GM19452 (cell line): ENCODE measurements around the gene INO80B.
"Not testable (repeated sequence)": the region's sequence is repeated elsewhere in the genome, so short reads cannot be mapped to it uniquely, and the experiment has no call there.

Experiments
- ATAC-seq: cut with Tn5 transposase; IDR thresholded peaks from one replicate; pipeline ENCODE4 v1.9.1; 2021; ENCODE audit not compliant: unreplicated experiment

Gene INO80B

DNA sequence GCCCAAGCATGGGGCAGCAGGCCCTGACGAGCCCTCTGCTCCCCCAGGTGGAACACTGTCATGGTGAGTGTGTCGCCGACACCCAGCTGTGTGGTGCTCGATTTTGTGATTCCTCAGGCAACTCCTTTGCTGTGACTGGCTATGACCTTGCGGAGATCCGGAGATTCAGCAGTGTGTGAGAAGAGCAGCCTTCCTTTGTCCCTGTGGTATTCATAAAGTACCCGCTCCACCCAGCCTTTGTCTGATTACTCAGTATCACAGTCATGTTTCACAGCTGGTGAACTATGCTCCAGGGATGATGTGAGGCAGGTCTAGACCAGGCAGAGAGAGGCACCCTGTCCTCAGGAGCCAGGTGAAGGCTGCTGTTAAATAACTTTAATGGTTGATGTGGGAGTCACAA lies 29.4 kb upstream of the INO80B start:
- ATAC-seq = no peak

DNA sequence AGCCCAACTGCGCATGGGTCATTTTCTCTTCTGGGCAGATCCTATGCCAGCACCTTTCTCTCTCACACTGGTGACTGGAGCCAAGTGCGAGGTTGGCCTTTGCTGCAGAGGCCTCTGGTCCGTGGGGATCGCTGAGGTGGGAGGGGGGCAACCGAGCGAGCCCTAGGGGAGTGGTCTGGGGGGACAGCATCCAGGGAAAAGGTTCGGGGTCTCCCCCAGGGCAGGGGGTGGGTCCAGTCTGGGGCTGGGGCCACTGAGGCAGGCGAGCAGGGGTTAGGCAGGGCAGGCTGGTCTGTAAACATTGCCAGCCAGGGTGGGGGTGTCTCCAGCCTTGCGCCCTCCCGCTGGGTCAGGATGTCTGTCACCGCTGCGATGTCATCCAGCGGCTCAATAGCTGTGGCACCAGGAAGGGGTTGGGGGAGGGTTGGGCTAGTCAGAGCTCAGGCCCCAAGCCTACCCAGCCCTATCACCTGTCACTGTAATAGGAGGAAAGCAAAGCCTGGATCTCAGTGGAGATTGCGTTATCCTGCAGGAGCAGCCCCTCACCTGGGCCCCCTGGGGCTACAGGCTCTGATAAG lies 28.6 kb upstream of the INO80B start:
- no peak for ATAC-seq

DNA sequence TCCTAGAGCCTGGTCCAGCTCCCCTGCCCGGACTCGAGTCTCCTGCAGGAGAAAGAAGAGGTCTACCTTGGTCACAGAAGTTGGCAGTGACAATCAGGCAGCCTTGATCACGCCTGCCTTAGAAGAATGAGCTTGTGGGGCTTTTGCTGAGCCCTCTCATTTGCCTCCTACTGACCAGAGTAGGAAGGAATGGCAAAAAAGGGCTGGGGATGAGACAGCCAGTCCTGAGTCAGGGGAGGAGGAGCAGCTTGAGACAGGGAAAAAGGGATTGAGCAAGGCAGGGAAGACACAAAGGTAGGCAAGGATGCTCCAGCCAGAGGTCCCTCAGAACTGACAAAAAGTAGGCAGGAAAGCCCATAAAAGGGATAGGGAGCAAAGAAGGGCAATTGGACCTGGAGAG lies 27.3 kb upstream of the INO80B start:
- ATAC-seq = no peak

DNA sequence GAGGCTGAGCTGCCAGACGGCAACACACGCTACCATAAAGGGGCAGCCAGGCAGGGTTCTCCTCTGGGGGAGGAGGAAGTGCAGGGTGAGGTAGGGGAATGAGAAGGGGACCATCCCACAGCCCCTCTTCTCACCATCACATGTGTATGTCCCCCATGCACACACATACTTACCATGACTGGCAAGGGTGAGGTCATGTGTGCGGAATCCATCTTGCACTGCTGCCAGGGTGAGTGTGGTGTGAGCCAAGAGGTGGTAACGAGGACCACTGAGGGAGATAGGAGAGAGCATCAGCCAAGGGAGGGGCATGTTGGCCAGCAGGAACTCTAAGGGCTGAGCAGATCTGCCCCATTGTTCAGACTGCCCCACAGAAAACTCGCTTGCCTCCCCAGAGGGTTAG lies 26.2 kb upstream of the INO80B start:
- no peak for ATAC-seq

DNA sequence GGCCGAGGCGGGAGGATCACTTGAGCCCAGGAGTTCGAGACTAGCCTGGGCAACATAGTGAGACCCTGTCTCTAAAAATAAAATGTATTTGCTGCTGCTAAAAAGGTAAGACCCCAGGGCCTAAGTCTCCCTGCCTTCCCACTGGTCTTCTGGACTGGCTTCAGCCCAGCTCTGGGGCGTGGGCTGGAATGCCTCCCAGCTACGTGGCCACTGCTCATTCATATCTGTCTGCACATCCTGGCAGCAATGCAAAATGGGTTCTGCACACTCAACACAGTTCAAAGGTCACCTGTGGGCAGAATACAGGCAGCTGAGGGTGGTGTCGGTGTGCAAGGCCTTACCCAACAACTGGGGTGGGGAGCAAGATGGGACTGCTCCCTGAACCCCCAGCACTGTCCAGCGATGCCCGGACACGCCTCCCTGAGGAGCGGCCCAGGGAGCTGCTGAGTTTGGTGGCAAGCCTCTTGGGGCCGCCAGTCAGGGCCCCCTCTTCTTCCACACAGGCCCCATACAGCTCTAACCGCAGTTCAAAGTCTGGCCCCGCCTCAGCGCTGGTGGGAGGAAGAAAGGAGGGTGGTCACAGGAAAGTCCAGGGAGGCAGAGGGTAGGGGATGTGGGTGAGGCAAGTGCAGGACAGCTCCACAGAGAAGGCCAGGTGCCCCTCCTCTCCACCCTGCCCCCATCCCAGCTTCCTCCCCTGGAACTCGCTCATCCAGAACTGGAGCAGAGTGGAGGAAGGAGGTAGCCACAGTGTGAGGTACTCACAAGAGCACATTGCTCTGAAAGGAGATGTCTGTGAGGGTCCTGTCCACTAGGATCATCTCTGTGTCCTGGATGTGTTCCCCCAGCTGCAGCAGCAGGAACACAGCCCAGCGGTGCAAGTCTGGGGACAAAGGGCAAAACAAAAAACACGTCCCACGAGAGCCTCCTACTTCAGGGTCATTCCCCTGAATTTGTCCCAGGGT lies 25.1 kb upstream of the INO80B start:
- ATAC-seq = no peak

DNA sequence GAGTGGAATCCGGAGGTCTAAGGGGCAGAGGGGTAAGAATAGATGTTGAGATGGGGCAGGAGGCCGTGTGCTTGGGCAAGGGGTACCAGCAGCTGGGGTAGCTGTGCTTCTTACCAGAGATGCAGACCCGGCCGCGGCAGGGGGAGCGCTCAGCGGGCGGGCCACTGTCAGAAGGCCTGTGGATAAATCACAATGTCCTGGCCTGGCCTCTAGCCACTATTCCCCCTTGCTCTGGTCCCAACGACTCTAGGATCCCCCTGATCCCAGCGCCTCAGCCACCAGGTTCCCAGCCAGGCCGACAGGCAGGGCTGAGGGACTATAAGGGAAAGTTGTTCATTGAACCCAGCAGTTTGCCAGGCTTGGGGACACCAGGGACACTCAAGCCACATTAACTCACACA lies 24.4 kb upstream of the INO80B start:
- no peak for ATAC-seq

DNA sequence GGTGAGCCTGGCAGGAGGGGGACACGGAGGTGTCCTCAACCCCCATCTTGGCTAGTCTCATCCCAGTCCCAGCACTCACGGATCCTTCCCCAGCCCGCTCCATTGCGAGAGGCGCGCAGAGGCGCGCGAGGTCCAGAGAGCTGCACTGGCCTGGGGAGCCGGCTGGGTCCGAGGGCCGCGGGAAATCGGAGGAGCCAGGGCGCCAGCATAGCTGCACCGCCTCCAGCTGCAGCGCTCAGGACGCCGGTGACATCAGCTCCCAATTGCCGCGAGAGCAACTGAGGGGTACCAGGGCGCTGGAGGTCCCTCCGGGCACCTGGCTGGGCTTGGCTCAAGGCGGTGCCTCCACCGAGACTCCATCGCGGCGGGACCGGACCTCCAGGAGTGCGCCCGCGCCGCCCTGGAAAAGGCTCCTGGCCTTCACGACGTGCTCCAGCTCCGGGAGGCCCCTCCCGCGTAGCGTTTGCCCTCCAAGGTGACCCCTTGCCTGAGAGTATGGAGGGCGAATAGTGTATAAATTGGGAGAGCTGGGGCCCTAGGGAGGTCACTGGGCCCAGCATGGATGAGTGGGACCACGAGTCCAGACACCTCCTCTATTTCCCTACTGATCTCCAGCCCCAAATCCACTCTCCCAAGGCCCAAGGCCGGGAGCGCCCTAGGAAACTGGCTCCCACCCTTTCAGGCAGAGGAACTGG lies 18.6 kb upstream of the INO80B start:
- ATAC-seq = no peak

DNA sequence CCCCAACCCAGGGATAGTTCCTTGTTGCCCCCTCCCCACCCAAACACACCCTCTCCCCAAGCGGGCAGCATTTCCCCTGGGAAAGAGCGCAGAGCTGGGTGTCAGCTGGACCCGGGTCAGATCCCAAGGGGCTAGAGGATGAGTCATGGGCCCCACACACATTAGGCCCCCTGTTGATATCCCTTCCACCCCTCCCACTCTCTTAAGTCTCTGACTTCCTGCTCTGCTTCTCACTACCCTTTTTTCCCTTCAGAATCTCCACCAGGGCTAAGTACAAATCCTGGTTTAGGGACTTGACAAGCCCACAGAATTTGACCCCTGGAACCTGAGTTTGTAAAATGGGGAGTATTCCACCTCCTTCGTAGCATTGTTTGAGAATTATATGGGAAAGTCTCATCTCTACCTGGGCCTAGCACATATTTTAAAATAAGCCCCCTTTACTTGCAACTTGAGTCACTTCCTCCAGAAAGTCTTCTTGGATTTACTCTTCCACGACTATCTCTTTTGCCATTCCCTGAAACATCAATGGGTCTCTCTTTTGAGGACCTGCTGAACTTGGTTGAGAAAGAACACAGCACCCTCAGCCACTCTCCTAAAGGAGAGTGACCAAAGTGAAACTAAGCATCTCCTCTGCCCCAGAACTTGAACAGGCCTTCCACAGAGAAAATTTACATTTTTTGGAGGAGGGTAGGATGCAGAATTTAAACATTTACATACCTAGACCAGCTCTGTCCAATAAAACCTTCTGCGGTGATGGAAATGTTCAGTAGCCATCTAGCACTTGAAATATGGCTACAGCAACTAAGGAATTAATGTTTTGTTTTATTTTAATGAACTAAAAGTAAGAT lies 17.8 kb upstream of the INO80B start:
- ATAC-seq = no peak

DNA sequence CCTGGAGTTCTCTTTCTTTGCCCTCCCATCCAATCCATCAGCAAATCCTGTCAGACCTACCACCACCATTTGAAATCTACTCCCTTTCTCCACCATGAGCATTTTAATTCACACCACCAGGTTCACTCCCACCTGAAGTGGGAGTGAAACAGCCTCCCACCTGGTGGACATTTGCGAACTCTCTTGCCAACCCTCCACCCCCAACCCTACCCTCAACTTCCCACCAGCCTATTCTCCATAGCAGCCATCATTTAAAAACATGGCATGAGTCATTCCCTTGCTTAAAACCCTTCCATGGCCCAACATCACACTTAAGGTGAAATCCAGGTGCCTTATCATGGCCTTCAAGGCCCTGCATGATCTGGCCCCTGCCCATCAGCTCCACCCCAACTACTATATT lies 16.6 kb upstream of the INO80B start:
- no peak for ATAC-seq

DNA sequence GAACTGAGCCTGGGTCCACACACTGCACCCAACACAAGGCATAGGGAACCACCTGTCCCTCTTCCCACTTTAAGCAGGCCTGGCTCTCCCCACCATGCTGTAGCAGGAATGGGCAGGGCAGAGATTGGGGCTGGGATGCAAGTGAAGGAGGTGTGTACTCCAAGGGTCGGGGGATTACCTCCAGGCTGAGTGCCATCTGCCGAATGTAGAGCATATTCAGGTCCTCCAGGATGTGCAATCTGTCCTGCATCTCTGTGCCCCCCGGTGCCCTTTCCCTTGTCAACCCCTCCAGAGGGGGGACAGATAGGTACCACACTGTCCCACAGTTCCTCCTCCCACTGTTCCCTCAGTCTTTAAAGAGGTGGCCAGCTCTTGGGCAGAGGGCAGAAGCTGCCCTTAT lies 15.5 kb upstream of the INO80B start:
- ATAC-seq = no peak

DNA sequence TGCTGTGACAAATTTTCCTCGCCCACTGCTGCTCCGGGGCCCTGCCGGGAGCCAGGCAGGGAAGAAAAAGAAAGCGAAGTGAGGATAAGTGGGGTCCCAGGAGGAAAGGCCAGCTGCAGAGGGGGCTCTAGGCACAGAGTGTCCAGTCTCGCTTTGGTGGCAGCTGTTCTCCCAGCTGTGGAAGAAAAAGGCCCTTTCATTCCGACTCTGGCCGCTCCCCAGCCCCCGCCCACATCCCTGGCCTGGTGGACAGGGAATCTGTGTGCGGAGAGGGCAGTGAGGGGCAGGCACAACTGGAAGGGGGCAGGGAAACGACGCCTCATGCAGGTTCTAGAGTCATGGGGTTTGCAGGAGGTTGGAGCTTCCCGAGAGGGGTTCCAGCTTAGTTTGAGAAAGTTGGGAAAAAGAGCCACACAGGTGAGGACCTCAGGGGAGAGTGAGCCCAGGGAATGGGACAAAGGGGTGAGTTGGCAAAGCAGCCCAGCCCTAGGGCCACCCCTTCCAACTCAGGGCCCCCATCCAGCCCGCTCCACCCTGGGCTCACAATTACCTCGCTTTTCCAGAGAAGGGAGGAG lies 15.0 kb upstream of the INO80B start:
- no peak for ATAC-seq

DNA sequence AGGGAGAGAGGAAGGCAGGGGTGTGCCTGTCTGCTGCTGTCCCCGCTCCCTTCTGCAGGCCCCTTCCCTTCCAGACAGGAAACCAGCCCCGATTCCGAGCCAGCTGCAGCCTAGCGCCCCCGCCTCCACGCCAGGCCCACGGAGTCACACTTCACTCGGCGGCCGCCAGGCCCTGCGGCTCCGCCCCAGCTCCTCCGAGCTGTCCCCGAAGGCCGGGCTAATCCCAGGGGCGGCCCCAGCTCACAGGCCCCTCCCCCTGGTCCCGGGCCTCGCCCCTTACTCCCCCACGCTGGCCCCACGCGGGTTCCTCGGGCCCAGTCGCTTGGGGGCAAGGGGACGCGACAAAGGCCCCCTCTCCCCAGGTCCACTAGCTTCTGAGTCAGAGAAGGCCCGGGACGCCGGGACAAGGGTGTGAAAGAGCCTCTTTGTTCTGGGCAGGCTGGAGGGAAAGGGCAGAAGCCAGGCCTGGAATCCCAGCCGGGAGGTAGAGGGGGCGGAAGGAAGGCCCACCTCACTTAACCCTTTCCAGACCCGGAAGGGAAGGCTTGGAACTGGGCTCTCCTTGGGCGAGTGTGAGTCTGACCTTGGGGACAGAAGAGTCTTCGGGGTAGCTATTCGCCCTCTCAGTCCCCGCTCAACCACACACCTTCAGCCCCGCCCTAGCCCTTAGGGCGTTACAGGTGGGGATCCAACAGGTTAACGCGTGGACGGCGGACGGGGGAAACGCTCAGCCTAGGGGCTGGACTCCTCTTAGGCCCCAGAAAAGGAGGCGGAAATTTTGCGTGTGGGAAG lies 14.3 kb upstream of the INO80B start:
- ATAC-seq = peak; percentile 87

DNA sequence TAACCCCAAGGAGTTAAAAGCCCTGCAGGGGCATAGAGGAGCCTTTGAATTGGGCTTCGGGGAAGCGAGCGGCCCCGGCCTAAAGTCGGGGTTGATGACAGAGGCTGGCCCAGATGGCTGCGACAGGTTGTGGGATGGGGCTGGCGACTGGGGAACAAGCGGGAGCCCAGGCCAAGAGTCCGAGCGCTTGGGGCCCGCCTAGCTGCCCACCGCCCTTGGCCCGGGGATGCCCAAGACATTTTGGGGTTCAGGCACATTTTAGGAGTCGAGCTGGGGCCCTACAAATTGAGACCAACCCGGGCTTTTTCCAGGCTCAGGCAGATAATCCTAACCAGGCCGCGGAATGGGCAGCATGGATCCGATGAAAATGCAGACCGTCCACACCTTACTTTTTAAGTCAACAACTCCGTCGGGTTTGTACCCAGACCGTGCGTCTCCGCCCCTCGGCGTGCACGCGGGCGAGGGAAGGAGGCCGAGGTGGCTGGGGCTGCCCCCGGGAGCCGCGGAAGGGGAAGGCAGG lies 13.7 kb upstream of the INO80B start:
- no peak for ATAC-seq

DNA sequence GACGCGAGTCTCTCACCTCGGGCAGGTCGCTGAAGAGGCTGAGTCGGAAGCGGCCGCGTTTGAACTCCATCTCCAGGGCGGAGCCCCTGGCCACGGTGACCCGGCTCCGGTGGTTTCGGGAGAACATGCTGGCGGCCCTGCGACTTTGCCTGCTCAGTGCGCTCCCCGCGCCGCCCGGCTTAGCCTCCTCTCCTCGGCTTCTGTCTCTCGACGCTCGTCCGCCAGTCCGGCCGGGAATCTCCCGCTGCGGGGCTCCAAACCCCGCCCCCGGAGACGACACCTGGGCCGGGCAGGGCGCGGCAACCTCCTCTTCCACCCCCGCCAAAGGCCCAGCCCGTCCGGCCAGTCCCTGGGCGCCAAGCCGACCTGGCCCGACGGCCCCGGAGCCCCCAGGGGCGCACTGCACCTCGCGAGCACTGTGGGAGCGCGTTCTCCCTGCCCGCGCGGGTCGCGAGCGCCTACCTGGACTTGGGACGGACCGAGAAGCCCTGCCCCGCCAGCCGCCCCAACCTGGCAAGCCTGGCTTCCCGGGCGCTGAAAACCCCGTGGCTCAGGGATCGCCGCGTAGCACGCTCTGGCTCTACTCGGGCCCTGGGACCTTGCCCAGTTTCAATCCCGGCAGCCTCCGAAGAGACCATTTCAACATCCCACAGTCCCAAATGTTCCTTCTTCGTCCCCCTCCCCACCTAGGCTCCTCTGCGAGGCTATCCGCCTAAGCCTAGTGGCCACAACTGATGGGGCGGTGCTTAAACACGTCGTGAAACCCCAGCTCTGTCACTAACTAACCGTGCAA lies 13.0 kb upstream of the INO80B start, which contains the start of gene RTKN:
TSS of gene RTKN (minus strand) at position 248 of the 793 bp plus-strand sequence. CDS start at position 127, 121 bp downstream.
- ATAC-seq = no peak

DNA sequence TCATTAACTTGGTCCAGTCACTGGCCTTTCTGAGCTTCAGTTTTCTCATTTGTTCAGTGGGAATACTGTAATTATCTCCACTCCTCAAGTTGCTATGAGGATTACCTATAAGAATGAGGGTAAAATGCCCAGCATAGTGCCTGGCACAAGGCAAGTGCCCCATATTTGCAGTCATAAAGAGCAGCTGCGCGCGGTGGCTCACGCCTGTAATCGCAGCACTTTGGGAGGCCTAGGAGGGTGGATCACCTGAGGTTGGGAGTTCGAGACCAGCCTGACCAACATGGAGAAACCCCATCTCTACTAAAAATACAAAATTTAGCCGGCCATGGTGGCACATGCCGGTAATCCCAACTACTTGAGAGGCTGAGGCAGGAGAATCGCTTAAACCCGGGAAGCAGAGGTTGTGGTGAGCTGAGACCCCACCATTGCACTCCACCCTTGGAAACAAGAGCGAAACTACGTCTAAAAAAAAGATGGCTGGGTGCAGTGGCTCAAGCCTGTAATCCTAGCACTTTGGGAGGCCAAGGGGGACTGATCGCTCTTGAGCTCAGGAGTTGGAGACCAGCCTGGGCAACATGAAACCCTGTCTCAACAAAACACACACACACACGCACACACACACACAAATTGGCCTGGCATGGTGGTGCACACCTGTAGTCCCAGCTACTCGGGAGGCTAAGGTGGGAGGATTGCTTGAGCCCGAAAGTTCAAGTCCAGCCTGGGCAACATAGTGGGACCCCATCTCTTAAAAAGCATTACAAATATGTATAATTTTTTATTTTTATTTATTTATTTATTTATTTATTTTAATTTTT lies 12.2 kb upstream of the INO80B start:
- not testable (repeated sequence) for ATAC-seq

DNA sequence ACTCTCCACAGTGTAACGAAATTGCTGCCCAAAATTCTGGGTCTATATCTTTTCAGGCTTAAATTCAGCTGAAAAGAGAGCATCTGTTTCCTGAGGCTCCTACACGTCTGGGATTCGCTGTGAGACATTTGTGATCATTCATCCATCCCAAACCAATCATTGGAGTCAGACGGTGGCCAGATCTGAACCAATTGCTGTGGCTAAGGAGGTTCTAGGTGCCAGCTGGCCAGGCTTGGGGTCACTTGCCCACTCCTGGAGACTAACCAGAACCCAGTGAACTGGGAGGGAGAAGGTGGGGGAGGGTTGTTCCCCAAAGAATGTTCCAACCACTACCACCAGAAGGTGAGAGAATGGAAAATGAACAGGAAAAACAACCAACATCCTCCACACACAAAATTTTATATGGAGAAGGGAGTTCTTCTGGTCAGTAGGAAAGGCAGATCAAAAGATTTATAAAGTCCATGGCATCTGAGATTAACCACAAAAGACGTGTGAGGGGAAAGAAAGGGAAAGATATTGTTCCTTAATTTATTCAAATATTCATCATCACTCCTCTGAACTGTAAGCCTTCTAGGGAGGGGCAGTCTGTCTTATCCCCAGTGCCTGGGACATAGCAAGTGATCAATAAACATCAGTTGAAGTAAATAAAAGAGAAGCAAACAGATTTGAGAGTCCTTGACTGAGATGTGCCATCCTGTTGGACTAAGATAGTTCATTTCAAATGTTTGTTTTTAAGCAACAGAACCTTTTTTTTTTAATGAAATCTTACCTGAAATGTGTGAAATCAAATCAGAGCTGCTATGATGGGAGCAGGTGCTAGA lies 10.2 kb upstream of the INO80B start:
- no peak for ATAC-seq
